Breast epithelium (tissue), 4 donors: ENCODE measurements around the gene TRAPPC8. TPM values are rescaled to one million over a fixed set of nuclear protein-coding genes. Genes with fewer than 3 reads are reported as not detected.

ENCODE experiments used
- DNase-seq, 2 donors: peaks; one replicate each; pipeline ENCODE4 v3.0.0-alpha.2; 2019; ENCODE audit warnings: low spot score in 2 of 2
- H3K27ac ChIP-seq, 2 donors: fragments of 200-600 bp; sonication (generic) in 1 of 2; one replicate each; pipeline ENCODE4 v1.5.1; 2016 to 2019; ENCODE audit warnings: mild to moderate bottlenecking in 1 of 2
- H3K27me3 ChIP-seq, 2 donors: fragments of 200-600 bp; sonication (generic) in 1 of 2; one replicate each; pipeline versions ENCODE4 v1.5.1 to v1.6.0; 2017 to 2019; ENCODE audit warnings: control low read depth in 1 of 2, mild to moderate bottlenecking in 1 of 2
- H3K36me3 ChIP-seq: fragments of 200-600 bp; one replicate; pipeline ENCODE4 v1.5.1; 2019
- H3K4me1 ChIP-seq, 2 donors: fragments of 200-600 bp; sonication (generic); one replicate each; pipeline ENCODE4 v1.5.1; 2016 to 2019; ENCODE audit warnings: control low read depth in 1 of 2
- H3K4me3 ChIP-seq, 3 donors: fragments of 200-600 bp; sonication (generic); 1 replicate in 2 of 3; 2 replicates in 1 of 3; pipeline ENCODE4 v1.5.1; 2016 to 2019; ENCODE audit warnings: mild to moderate bottlenecking in 3 of 3, moderate library complexity in 2 of 3
- H3K9me3 ChIP-seq, 2 donors: fragments of 200-600 bp; sonication (generic) in 1 of 2; one replicate each; pipeline ENCODE4 v1.5.1; 2016 to 2019; ENCODE audit warnings: control low read depth in 1 of 2
- POLR2A ChIP-seq: fragments of 450-650 bp; IDR thresholded peaks from one replicate; pipeline ENCODE4 v1.6.1; 2016; ENCODE audit warnings: antibody characterized with exemption, mild to moderate bottlenecking, moderate library complexity
- POLR2AphosphoS5 ChIP-seq, 3 donors: sonication (generic); formaldehyde crosslinking; IDR thresholded peaks; one replicate each; pipeline ENCODE4 v1.6.1; 2017; ENCODE audit warnings: antibody characterized with exemption in 3 of 3
- intact Hi-C: fragments of 100-400 bp; cut with DNase I; formaldehyde crosslinking; loops from one replicate; pipeline ENCODE4 v1.15.1; 2023; ENCODE audit warnings: low total_unique reads
- total RNA-seq, 3 donors: library from RNA; depleted of rRNA; stranded (reverse); fragments of >200 nt; gene quantifications; one replicate each; pipeline ENCODE4 v1.1.0, GENCODE V29; 2016
- TF ChIP-seq, protein P1 (sequence below), 3 donors: fragments of 450-650 bp; IDR thresholded peaks; one replicate each; pipeline ENCODE4 v1.5.1; 2016 to 2017; ENCODE audit warnings: antibody characterized with exemption in 3 of 3, mild to moderate bottlenecking in 3 of 3, moderate library complexity in 3 of 3

Gene TRAPPC8
- total RNA-seq, 3 donors from 2014 or later: 39.8 to 75.2 (median 49.8) TPM

DNA sequence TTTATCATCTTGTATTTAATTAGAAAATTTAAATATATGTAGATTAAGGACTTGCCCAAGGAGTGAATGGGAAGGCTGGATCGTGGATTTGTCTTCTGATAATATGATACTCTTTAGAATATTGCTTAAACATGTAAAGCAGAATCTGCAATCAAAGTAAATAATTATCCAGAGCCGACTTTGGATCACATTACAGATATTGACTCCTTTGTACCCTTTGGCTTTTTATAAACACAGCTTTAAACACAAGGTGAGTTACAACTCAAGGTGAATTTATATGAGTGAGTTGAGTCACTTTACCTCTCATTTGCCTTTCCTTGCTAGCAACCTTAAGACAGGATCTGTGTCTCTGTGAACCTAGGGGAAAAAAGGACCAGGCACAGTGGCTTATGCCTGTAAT is 144.5 kb downstream of the TRAPPC8 start:
- Histone ChIP-seq H3K36me3 (no peaks in the 10 kb centered on the region), H3K9me3 (no peaks in the 10 kb centered on the region), H3K4me1 (no peaks in the 10 kb centered on the region), H3K27ac (no peak overlapping the region), H3K4me3 (no peak overlapping the region), H3K27me3 (no peaks in the 10 kb centered on the region)
- DNase-seq: no peak
- intact Hi-C loops: no loop called here
- TF ChIP-seq, protein P1, sequence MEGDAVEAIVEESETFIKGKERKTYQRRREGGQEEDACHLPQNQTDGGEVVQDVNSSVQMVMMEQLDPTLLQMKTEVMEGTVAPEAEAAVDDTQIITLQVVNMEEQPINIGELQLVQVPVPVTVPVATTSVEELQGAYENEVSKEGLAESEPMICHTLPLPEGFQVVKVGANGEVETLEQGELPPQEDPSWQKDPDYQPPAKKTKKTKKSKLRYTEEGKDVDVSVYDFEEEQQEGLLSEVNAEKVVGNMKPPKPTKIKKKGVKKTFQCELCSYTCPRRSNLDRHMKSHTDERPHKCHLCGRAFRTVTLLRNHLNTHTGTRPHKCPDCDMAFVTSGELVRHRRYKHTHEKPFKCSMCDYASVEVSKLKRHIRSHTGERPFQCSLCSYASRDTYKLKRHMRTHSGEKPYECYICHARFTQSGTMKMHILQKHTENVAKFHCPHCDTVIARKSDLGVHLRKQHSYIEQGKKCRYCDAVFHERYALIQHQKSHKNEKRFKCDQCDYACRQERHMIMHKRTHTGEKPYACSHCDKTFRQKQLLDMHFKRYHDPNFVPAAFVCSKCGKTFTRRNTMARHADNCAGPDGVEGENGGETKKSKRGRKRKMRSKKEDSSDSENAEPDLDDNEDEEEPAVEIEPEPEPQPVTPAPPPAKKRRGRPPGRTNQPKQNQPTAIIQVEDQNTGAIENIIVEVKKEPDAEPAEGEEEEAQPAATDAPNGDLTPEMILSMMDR (IDR thresholded peaks at IDR 0.05): no peak
- TF ChIP-seq POLR2A: no peak
- no peak for TF ChIP-seq POLR2AphosphoS5 (IDR thresholded peaks at IDR 0.05)

DNA sequence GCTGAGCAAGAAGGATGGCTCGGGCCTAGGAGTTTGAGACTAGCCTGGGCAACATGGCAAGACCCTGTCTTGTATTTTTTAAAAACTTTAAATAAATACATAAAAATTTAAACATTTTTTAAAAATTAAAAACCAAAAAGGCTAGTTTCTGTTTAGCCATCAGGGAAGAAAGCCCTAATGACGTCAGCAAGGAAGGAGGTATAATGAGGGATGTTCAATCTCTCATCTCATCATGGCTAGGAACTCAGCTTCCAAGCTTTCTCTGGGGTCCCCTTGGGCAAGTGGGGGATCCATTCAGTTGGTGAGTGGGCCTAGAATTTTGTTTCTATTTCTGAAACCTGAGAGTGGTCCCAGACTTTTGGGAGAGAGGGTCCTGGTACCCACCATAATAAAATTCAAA is 147.2 kb downstream of the TRAPPC8 start:
- H3K27me3 ChIP-seq: no peaks in the 10 kb centered on the region
- no peak for DNase-seq
- TF ChIP-seq POLR2AphosphoS5 (IDR thresholded peaks at IDR 0.05): no peak
- TF ChIP-seq, protein P1 (IDR thresholded peaks at IDR 0.05): no peak
- no peak for TF ChIP-seq POLR2A
- intact Hi-C loops: no loop called here
- H3K36me3 ChIP-seq: no peaks in the 10 kb centered on the region
- H3K4me1 ChIP-seq: no peaks in the 10 kb centered on the region
- H3K4me3 ChIP-seq: no peak overlapping the region
- H3K27ac ChIP-seq: no peak overlapping the region
- no peaks in the 10 kb centered on the region for H3K9me3 ChIP-seq

DNA sequence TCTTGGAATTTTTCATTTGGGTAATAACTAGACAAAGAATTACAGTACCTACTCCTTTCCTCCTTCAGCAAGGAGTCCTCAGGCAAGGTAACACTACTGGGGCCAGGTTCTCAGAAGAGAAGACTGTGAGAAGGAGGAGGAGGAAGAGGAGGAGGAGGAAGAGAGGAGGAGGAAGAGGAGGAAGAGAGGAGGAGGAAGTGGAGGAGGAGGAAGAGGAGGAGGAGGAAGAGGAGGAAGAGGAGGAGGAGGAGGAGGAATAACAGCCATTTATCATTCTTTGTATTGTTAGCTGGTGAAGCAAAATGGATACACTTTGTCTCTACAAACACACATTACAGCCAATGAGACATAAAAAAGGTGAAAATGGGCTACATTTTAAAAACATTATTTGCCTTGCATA is 149.4 kb downstream of the TRAPPC8 start:
- intact Hi-C loops: no loop called here
- Histone ChIP-seq H3K36me3 (no peaks in the 10 kb centered on the region), H3K27me3 (no peaks in the 10 kb centered on the region), H3K4me3 (no peak overlapping the region), H3K27ac (no peak overlapping the region), H3K4me1 (no peaks in the 10 kb centered on the region), H3K9me3 (no peaks in the 10 kb centered on the region)
- TF ChIP-seq POLR2AphosphoS5 (IDR thresholded peaks at IDR 0.05) (no peak), POLR2A (no peak)
- TF ChIP-seq, protein P1 (IDR thresholded peaks at IDR 0.05): no peak
- DNase-seq: no peak

DNA sequence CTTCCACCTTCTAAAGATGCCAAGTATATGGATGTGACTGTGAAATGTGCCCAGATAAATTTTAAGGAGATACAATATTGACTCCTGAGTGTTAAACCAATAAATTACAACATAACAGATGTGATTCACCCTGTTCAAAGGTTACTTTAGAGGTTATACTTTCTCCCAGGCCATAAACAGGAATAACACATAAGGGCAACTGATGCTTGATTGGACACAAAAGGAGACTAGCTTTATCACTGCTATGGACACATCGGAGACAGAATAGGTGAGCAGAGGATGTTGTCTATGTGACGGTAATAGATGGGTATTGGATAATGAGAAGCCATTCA is 150.4 kb downstream of the TRAPPC8 start:
- Histone ChIP-seq H3K27ac (no peak overlapping the region), H3K27me3 (no peaks in the 10 kb centered on the region), H3K9me3 (no peaks in the 10 kb centered on the region), H3K4me3 (no peak overlapping the region), H3K4me1 (no peaks in the 10 kb centered on the region), H3K36me3 (no peaks in the 10 kb centered on the region)
- DNase-seq: no peak
- TF ChIP-seq POLR2A (no peak), POLR2AphosphoS5 (IDR thresholded peaks at IDR 0.05) (no peak)
- TF ChIP-seq, protein P1 (IDR thresholded peaks at IDR 0.05): no peak
- intact Hi-C loops: no loop called here

DNA sequence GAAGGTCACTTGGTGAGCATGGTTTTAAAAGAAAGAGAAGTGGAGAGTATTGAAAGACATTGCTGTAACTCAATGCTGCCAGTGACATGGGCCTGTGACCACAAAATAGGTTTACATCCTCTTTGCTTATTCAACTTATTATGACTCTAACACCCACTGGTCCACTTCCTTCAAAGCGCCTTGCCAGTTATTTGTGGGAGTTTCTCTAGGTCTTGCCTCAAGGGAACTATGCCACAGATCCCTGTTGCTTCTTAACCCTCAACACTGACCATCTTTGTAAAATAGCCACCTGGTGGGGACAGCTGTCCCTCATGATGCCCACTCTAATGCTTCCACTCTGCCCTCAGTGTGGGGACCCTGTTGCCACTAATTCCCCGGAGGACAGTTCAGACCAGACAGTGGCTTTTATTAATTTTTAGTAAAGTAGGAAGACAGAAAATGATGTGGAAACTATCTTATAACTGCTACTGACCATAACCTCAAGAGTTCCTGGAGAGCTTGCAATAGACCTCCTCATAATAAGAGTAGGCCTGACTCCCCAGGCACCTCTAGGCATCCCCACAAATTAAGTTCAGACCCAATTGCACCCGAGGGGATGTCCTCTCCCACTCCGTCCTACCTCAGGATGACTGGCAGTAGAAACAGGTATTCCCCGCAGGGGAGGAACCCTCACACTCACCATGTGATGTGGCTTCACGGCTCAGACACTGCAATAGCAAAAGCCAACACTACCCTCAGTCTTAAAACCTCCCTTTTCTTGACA is 150.9 kb downstream of the TRAPPC8 start:
- no peak for DNase-seq
- intact Hi-C loops: no loop called here
- Histone ChIP-seq H3K36me3 (no peaks in the 10 kb centered on the region), H3K27ac (no peak overlapping the region), H3K4me1 (no peaks in the 10 kb centered on the region), H3K27me3 (no peaks in the 10 kb centered on the region), H3K4me3 (no peak overlapping the region), H3K9me3 (no peaks in the 10 kb centered on the region)
- TF ChIP-seq POLR2A (no peak), POLR2AphosphoS5 (IDR thresholded peaks at IDR 0.05) (no peak)
- TF ChIP-seq, protein P1 (IDR thresholded peaks at IDR 0.05): no peak
